Fibroblast of gingiva (primary cell): ENCODE data around the gene USP10.

Experiments
- DNase-seq: peaks from one replicate; pipeline ENCODE4 v3.0.0-alpha.2; 2011; ENCODE audit warnings: low read depth

USP10 gene

DNA sequence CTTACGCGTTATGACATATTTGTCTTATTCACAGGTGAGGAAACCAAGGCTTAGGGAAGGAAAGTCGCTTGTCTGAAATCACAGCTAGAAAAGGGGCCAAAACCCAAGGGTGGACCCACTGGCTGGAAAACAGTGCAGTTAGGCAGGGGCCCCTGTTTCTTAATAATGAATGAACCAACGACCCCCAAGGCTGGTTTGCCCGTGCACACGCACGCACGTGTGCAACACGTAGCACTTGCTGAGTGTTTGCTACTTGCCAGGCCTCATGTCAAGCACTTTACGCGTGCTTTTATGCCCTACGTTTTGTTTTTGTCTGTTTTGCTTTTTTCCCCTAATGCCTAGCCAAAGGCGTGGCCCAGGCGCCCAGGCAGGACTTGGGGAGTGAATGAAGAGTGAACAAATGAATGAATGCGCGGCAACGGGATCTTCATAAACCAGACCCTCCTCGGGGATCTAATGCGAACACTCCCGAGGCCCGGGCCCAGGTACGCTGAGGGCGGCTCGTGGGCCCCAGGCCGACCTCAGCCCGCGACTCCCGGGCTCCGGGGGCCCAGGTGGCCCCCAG, 571 bp upstream of the USP10 start:
- no peak for DNase-seq

DNA sequence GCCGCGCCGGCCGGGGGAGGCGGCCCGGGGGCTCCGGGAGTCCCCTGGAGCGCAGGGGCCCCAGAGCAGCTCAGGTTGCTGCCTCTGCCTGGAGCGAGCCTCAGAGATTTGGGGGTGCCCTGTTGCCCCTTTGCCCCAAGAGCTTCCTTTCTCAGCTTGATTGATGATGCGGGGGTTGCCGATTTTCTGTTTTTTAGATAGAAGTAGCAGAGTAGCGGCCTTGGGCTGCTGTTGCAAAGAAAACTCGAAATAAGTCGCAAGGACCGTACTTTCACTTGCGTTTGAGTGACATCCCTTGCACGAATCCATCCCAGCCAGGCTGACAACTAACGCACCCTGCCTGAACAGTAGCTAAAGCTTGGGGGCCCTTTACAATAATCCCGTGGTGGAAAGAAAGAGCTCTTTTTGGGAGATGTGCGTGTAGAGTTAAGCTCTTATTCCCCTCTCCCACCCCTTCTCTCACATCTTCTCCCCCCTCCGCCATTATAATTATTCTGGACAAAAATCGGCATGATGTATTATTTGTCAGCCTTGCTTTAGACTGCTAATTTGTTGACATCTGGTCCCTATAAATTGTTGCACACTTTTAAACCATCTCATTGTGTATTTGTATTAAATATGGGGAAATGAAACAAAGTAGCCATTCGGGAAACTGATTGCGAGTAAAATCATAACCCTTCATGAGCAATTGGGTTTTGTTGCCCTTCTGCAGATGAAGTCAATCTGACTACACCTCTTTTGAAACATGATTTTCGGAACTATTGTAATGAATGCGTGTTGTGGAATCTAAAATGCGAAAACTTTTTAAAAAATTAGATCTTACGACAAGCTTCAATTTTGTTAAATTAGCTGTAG, 873 bp downstream of the USP10 start:
- DNase-seq = peak; percentile 10

DNA sequence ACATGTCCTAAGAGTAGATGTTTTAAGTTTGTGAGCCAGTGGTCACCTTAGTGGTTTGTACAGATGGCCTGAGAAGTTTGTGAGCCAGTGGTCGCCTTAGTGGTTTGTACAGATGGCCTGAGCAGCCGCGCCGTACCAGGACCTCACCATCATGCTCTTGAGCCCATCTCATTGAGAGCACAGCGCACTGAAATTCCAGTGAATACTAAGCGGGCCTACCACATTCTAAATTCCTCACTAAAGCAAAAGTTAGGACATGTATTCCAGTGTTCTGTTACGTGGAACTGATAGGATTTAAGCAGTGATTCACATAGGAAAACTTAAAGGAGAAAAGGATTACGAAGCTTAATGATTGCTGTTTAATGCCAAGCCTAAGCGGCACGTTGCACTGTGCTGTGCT, 3.9 kb downstream of the USP10 start:
- no peak for DNase-seq

DNA sequence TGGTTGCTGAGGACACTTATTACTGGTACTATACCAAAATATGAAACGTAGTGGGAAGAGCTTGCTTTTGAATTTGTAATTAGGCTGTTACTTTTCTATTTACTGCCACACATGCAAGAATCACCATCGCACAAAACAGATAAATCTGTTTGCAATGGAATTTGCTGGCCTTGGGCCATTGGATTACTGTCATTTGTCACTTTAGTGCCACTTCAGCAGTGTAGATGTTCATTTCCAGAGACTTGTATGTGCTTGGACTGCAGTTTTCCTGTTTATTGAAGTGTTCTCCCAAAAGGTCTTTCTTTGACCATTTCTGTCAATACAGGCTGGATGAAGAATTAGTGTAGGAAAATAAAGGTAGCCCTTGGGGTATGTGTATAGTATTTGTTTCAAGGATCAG, 4.5 kb downstream of the USP10 start:
- no peak for DNase-seq

DNA sequence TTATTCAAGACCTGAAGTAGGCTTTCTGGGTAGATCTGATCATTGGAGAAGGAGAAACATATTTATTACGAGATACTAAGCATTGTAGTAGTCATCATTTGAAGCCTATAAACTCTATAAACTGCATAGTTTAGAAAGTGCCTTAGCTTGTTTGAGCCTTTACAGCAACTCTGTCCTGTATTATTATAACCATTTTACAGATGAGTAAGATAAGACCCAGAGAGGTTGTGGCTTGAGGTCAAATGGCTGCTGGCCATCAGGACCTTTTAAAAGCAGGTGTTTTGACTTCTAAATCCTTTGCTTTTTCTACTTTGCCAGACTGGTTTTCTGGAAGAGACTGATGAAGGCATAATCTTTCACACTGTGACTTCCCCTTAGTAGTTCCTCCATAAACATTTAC, 7.1 kb downstream of the USP10 start:
- DNase-seq = no peak

DNA sequence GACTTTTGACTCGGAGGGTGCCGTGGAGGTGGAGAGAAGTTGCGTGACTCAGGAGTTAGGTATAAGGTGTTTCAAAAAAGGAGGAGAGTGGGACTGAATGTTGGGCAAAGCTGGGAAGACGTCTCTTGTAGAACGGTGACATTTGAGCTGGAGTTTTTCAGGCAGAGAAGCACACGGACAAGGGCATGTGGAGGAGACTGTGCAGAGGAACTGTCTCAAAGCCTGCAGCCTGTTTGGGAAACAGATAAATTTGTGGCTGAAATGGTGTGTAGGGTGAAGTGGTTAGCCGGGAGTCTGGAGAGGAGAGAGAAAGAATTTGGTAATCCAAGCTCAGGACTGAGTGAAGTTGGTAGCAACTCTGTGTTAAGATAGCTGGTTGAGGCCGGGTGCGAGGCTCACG, 9.8 kb downstream of the USP10 start:
- no peak for DNase-seq

DNA sequence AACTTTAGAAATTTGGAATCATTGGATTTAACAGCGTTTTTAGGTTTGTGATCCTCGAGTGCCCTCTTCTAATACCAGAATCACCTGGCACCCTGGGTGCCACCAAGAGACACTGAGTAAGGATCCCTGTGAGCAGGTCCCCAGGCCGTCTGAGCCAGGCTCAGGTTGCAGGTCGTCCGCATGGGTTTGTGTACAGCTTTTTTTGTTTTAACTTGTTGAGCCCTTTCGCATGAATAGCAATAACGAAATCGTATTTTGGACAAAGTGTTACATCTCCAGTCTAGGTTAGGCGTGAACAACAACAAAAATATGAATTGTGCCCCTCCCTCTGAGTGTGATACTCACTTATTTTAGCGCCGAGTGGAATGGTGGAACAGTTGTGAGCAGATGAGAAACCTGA, 10.9 kb downstream of the USP10 start:
- no peak for DNase-seq

DNA sequence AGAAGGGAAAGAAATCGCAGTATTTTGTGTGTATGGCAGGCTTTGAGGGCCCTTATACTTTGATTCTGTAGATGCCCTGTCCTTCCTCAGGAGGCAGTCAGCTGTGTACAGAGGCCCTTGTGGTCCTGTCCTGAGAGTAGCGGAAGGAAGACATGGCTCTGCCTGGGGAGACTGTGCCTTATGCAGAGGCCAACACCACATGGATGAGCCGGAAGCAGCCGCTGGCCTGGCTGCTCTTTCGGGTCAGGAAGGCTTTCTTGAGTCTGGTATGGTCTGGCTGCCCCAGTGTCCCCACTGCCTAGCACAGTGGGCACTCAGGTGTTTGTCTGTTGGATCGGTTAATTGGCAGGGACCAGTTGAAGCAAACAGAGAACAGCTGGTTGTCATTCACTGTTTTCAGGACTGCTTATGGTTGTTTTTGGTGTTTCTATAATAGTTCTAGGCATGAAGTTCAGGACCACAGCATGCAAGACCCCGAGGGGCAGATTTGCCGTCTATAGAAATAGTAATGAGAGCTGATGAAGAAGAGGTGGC, 12.4 kb downstream of the USP10 start:
- no peak for DNase-seq

DNA sequence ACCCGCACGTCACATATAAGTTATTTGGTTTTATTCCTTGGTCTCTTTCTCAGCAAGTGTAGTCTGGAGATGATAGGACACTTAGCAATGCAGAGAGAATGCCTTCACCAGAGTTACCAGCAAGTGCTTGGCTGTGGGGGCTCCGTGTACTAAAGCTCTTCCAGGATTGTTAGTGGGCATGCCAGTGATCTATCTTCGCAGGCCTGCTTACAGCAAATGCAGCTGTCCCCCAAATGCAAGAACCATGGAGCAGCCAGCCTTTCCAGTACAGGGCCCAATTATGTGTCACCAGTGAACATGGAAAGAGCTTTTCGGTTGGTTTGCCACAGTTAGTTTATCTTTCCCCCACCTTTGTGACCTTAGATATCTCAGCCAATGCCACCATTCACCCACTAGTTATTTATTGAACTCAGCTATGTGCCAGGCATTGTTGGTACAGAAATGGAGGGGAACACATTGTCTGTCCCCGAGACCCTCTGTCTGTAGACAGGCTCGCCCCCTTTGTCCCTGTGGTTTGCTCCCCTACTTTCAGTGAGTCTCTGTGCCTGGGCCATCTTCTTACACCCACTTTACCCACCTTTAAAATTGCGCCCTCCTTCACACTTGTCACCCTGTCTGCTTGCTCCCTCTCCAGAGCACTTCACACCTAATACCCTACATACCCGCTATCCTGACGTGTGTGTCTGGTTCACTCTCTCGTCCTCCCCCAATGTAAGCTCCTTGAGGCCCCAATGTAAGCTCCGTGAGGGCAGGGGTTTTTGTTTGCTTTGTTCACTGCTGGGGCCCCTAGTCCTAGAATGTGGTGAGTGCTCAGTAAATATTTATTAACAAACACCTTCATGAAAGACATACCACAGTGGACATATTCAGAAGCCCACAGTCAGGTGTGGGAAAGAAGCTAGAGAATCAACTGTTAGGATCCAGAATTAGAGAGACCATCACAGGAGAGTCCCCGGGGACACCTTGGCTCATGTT, 13.3 kb downstream of the USP10 start:
- DNase-seq = no peak

DNA sequence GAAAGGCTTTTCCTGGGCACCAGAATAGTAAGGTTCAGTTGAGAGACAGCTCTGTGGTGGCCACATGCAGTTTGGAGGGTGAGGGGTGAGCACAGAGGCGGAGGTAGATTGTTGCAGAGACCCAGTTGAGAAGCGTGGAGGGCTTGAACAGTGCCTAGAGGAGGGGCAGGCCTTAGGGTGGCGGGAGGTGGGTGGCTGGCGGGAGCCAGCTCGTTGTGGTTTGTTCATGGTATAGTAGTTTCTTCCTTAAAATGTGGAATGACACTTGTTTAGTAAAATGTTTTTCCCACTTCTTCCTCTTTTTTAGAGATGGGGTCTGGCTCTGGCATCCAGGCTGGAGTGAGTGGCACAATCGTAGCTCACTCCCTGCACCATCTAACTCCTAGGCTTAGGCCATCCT, 14.2 kb downstream of the USP10 start:
- DNase-seq = no peak

DNA sequence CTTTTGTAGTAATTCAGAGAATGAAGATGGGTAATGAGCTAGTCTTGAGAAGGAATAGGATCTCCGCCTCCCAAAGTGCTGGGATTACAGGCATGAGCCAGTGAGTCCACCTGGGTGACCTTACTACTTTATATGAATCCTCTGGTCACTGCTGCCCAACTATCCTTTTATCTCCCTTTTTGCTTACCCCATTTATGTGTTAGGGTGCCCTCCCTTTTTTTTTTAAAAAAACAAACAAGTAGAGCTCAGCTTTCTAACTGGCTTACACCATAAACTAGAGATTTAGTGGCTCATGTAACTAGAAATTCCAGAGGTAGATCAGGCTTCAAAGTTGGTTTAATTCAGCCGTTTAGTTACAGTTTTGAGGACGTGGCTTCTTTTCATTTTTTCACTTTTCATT, 15.6 kb downstream of the USP10 start:
- no peak for DNase-seq

DNA sequence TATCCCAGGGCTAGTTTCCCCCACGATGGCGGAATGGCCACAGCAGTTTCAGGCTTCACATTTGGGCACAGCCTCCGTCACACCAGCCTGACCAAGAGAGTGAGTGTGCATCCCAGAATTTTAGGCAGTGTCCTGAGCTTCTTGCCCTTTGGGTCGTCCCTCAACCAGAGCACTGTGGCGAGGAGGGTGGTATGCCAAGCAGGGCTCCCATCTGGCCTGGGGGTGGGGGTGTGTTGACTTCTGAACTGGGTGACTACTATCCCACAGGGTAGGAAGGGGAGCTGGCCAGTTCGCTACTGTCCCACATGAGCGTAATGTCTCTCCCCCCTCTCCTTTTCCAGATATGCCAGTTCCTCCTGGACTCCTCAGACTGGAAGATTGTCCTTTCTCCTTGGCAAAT, 16.1 kb downstream of the USP10 start:
- DNase-seq = no peak

DNA sequence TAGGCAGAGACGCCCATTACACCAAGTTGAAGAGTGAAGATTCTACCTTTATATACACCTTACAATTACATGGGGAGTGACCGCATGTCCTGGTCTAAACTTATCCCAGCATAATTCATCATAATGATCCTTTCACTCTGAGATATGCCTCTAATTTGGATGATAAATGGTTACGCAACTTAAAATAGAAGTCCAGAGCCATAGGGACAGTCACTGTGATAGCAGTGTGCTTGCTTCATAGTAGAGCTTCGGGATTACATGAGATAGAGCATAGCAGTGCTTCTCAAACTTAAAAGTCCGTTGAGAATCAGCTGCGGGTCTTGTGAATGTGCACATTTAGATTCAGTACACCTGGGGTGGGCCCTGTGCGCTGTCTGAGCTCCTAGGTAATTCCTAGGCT, 16.9 kb downstream of the USP10 start:
- DNase-seq = no peak

DNA sequence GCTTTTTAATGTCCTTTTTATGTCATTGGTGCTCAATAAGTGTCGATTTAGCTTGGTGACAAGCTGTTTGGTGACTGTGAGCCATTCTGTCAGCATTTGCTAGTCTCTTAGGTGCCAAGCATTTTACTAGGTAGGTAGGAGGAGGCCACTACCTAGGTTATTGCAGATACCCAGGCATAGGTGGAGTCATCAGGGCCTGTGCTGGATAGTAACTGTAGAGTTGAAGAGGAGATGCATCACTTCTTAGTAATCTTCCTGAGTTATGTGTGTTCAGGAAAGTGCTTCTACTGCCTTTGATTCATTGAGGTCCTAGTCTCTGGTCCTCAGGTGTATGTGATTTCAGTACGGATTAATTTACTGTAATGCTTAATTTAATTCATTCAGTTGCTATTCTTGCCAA, 17.7 kb downstream of the USP10 start:
- no peak for DNase-seq

DNA sequence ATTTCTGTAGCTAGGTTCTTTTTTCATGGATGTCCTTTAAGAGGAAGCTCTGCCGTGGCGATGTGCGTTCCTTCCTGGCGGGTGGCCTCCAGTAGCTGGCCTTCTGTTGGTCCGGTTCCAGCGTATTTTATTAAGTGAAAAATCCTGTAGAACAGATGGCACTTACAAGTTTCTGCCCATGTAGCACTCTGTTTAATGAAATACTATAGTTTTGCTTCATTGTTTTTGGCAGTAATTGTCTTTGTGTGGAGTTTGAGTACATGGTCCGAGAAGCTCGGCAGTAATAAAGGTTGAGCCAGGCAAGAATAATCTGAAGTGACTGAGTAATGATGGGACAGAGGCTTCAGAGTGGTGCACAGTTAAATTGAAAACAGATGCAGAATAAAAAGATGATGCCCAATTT, 20.4 kb downstream of the USP10 start:
- peak; percentile 86 for DNase-seq

DNA sequence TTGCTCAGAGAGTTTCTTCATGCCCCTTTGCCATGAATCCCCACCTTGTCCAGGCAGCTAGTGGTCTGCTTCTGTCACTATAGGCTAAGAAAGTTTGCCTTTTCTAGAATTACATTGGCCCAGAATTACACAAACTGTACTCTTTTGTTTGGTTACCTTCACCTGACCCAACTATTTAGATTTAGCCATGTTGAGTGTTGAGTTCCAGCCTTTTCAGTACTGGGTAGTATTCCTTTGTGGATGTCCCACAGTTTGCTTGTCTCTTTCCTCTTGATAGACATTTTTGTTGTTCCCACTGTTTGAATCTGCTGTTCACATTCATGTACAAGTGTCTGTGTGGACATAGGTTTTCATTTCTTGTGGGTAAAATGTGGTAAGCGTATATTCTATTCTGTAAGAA, 22.3 kb downstream of the USP10 start:
- DNase-seq = no peak

DNA sequence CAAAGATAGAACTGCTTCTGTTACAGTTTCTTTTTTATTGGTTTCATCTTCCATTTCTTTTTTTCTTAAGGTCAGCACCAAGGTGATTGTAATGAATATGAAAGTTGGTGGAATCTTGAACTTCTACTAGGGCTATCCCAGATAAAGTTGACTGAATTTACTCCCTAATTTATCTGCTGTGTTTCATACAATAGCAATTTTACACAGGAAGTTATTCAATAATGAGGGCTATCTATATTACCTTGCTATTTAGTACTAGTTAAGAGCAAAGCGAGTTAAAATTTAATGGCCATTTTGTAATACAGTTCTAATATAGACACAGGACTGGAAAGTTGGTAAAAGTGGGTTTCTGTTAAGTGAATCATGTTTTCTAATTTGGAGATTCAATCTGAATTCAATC, 24.1 kb downstream of the USP10 start:
- no peak for DNase-seq

DNA sequence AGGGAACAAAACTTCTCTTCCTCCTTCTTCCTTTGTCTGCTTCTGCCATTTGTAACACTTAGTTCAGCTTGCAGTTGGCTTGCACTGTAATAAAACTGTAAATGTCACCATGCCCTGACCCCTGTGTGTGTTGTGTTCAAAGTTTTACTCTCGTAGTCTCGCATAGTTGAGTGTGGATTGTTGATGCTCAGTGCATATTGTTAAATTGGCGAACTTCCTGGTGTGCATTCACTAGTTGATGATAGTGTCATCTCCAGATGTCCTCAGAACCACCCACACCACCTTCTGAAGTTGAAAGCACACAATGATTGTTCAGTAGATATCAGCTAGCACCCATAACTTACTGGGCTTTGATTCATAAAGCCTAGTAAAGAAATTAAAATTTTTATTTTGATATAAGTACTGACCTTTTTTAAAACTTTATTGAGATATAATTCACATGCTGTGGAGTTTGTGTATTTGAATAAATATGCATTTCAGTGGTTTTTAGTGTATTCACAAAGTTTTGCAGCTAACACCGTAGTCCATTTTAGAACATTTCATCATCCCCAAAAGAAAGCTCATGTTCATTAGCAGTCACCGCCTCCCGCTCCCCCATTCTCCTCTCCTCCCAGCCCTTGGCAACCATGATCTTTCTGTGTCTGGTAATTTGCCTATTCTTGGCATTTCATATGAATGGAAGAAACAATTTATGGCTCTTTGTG, 25.0 kb downstream of the USP10 start:
- DNase-seq = no peak

DNA sequence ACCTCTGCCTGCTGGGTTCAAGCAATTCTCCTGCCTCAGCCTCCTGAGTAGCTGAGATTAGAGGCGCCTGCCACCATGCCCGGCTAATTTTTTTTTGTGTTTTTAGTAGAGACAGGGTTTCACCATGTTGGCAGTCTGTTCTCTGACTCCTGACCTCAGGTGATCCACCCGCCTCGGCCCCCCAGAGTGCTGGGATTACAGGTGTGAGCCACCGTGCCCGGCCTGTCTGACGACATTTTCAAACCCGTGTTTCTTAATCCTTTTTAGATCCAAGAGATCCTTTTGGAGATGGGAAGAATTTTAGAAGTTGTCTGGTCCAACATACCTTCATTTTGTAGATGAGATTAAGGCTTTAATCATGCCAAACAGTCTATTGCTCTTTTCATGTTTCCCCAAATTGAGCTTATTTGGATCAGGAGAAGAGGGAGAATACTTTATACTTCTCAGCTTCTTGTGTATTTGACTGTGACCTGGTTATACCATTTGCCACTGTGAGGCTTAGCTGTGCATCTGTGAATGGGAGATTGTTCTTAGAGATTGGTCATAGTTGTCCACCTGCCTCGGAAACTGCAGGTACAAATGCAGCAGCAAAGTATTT, 25.8 kb downstream of the USP10 start:
- no peak for DNase-seq

DNA sequence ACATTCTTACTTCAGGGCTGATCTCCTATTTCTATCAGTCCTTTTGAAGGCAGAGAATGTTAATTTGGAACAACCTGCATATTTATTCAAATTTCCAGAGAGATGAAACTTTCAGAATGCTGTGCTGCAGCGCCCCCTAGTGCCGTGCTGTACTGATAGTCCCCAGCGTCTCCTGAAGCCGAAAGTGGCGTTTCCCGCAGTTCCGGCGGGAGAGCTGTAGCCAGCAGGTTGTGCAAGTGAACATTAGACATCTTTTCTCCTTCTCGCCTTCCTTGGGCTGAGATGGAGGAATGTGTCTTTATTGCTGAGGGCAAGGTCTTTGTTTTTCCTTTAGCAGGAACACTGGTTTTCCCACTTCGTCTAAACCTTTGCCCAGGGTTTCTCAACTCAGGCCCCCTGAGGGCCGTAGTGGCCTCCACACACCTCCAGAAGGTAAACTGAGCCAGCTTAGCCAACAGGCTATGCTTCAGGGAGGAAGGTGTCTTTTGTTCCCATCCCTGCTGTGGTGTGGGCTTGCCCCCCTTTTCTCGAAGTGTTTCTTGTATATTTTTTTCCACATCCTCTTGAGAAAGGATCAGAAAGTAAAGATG, 26.4 kb downstream of the USP10 start:
- peak; percentile 81 for DNase-seq
